G401.6 (cell line): ENCODE measurements around the gene UIMC1.

Source experiments
- FAIRE-seq: peaks from 2 replicates; lab custom pipeline; 2012; peaks lifted over from hg19 to GRCh38; lab: Jason Lieb, UNC

The UIMC1 gene

GRCh38 chr5:176869501-176870109 lies 137.0 kb downstream of the UIMC1 start:
- FAIRE-seq: no peak

GRCh38 chr5:176868731-176869130 lies 137.8 kb downstream of the UIMC1 start:
- FAIRE-seq: no peak

- FAIRE-seq: no peak
These were observed 138.5 kb downstream of the UIMC1 start for GRCh38 chr5:176868126-176868525.

GRCh38 chr5:176866707-176867310 lies 139.8 kb downstream of the UIMC1 start:
- no peak for FAIRE-seq

GRCh38 chr5:176865964-176866363 lies 140.6 kb downstream of the UIMC1 start:
- FAIRE-seq: no peak

GRCh38 chr5:176864755-176865154 lies 141.8 kb downstream of the UIMC1 start:
- FAIRE-seq: no peak

GRCh38 chr5:176863765-176864098 lies 142.8 kb downstream of the UIMC1 start:
- FAIRE-seq: no peak

GRCh38 chr5:176863041-176863764 lies 143.4 kb downstream of the UIMC1 start:
- no peak for FAIRE-seq

GRCh38 chr5:176862330-176862995 lies 144.1 kb downstream of the UIMC1 start:
- FAIRE-seq: no peak

GRCh38 chr5:176861276-176861675 lies 145.3 kb downstream of the UIMC1 start:
- no peak for FAIRE-seq

GRCh38 chr5:176860381-176860780 lies 146.2 kb downstream of the UIMC1 start:
- no peak for FAIRE-seq

GRCh38 chr5:176859916-176860315 lies 146.7 kb downstream of the UIMC1 start:
- no peak for FAIRE-seq

GRCh38 chr5:176857894-176858273 lies 148.7 kb downstream of the UIMC1 start:
- FAIRE-seq: no peak

- FAIRE-seq: no peak
These were observed 149.2 kb downstream of the UIMC1 start for GRCh38 chr5:176857216-176857893.

GRCh38 chr5:176856746-176857145 lies 149.8 kb downstream of the UIMC1 start:
- FAIRE-seq: no peak

- FAIRE-seq: no peak
These were observed 151.0 kb downstream of the UIMC1 start for GRCh38 chr5:176855598-176855997.
